Measurements from ENCODE around the gene TTYH2. TPM values are rescaled to one million over a fixed set of nuclear protein-coding genes. Genes with fewer than 3 reads are reported as not detected.
"Not testable (repeated sequence)": the region's sequence is repeated elsewhere in the genome, so short reads cannot be mapped to it uniquely, and the experiment has no call there.

TTYH2 gene
- total RNA-seq, 1 donor from 2014 or later, result 6.8 TPM

GRCh38 chr17:74183411-74183810, 30.0 kb upstream of the TTYH2 start:
- H3K27me3 Mint-ChIP-seq (ENCODE audit: insufficient read depth), result peaks cover 3% of the 10 kb centered on the region
- no peaks in the 10 kb centered on the region for H3K4me1 Mint-ChIP-seq (ENCODE audit: low read depth)
- H3K27ac Mint-ChIP-seq, result no peak overlapping the region
- no peaks in the 10 kb centered on the region for H3K36me3 Mint-ChIP-seq (ENCODE audit: low read depth)
- no peak overlapping the region for H3K4me3 Mint-ChIP-seq
- H3K9me3 Mint-ChIP-seq, result no peaks in the 10 kb centered on the region
- no peak for DNase-seq (ENCODE audit: low spot score)
- intact Hi-C loops (cut with micrococcal nuclease), result no loop called here

GRCh38 chr17:74185571-74186185, 27.7 kb upstream of the TTYH2 start:
- no peaks in the 10 kb centered on the region for H3K4me1 Mint-ChIP-seq (ENCODE audit: low read depth)
- intact Hi-C loops (cut with micrococcal nuclease), result no loop called here
- no peak for DNase-seq (ENCODE audit: low spot score)
- no peaks in the 10 kb centered on the region for H3K36me3 Mint-ChIP-seq (ENCODE audit: low read depth)
- no peaks in the 10 kb centered on the region for H3K9me3 Mint-ChIP-seq
- peaks cover 11% of the 10 kb centered on the region for H3K27me3 Mint-ChIP-seq (ENCODE audit: insufficient read depth)
- H3K27ac Mint-ChIP-seq, result no peak overlapping the region
- no peak overlapping the region for H3K4me3 Mint-ChIP-seq

GRCh38 chr17:74186498-74186897, 26.9 kb upstream of the TTYH2 start:
- no peak overlapping the region for H3K27ac Mint-ChIP-seq
- H3K4me1 Mint-ChIP-seq (ENCODE audit: low read depth), result no peaks in the 10 kb centered on the region
- H3K36me3 Mint-ChIP-seq (ENCODE audit: low read depth), result no peaks in the 10 kb centered on the region
- no peak for DNase-seq (ENCODE audit: low spot score)
- intact Hi-C loops (cut with micrococcal nuclease), result no loop called here
- H3K27me3 Mint-ChIP-seq (ENCODE audit: insufficient read depth), result peaks cover 11% of the 10 kb centered on the region
- H3K4me3 Mint-ChIP-seq, result no peak overlapping the region
- no peaks in the 10 kb centered on the region for H3K9me3 Mint-ChIP-seq

GRCh38 chr17:74187761-74188160, 25.6 kb upstream of the TTYH2 start:
- Mint-ChIP-seq H3K9me3 (no peaks in the 10 kb centered on the region), H3K27ac (no peak overlapping the region), H3K4me3 (no peak overlapping the region), H3K4me1 (ENCODE audit: low read depth) (no peaks in the 10 kb centered on the region), H3K36me3 (ENCODE audit: low read depth) (no peaks in the 10 kb centered on the region), H3K27me3 (ENCODE audit: insufficient read depth) (peaks cover 12% of the 10 kb centered on the region)
- intact Hi-C loops (cut with micrococcal nuclease), result no loop called here
- no peak for DNase-seq (ENCODE audit: low spot score)

GRCh38 chr17:74188687-74189086, 24.7 kb upstream of the TTYH2 start:
- H3K36me3 Mint-ChIP-seq (ENCODE audit: low read depth); H3K27ac Mint-ChIP-seq; H3K9me3 Mint-ChIP-seq; DNase-seq (ENCODE audit: low spot score); intact Hi-C loops (cut with micrococcal nuclease); H3K4me3 Mint-ChIP-seq; H3K4me1 Mint-ChIP-seq (ENCODE audit: low read depth): not testable (repeated sequence)
- peaks cover 12% of the 10 kb centered on the region for H3K27me3 Mint-ChIP-seq (ENCODE audit: insufficient read depth)

- H3K27me3 Mint-ChIP-seq (ENCODE audit: insufficient read depth), result peaks cover 18% of the 10 kb centered on the region
- H3K4me1 Mint-ChIP-seq (ENCODE audit: low read depth), result no peaks in the 10 kb centered on the region
- intact Hi-C loops (cut with micrococcal nuclease), result no loop called here
- no peaks in the 10 kb centered on the region for H3K9me3 Mint-ChIP-seq
- no peak for DNase-seq (ENCODE audit: low spot score)
- no peak overlapping the region for H3K27ac Mint-ChIP-seq
- no peak overlapping the region for H3K4me3 Mint-ChIP-seq
- no peaks in the 10 kb centered on the region for H3K36me3 Mint-ChIP-seq (ENCODE audit: low read depth)
These were observed 23.2 kb upstream of the TTYH2 start for GRCh38 chr17:74190154-74190553.

- Mint-ChIP-seq H3K36me3 (ENCODE audit: low read depth) (no peaks in the 10 kb centered on the region), H3K27ac (no peak overlapping the region), H3K4me3 (no peak overlapping the region), H3K4me1 (ENCODE audit: low read depth) (no peaks in the 10 kb centered on the region), H3K27me3 (ENCODE audit: insufficient read depth) (peaks cover 20% of the 10 kb centered on the region), H3K9me3 (no peaks in the 10 kb centered on the region)
- intact Hi-C loops (cut with micrococcal nuclease), result no loop called here
- DNase-seq (ENCODE audit: low spot score), result no peak
These were observed 22.5 kb upstream of the TTYH2 start for GRCh38 chr17:74190807-74191406.

- no peaks in the 10 kb centered on the region for H3K9me3 Mint-ChIP-seq
- DNase-seq (ENCODE audit: low spot score), result no peak
- H3K27me3 Mint-ChIP-seq (ENCODE audit: insufficient read depth), result peaks cover 24% of the 10 kb centered on the region
- H3K4me1 Mint-ChIP-seq (ENCODE audit: low read depth), result no peaks in the 10 kb centered on the region
- H3K4me3 Mint-ChIP-seq, result no peak overlapping the region
- H3K27ac Mint-ChIP-seq, result no peak overlapping the region
- H3K36me3 Mint-ChIP-seq (ENCODE audit: low read depth), result no peaks in the 10 kb centered on the region
- intact Hi-C loops (cut with micrococcal nuclease), result no loop called here
These were observed 20.2 kb upstream of the TTYH2 start for GRCh38 chr17:74192950-74193781.

- Mint-ChIP-seq H3K27ac (no peak overlapping the region), H3K36me3 (ENCODE audit: low read depth) (no peaks in the 10 kb centered on the region), H3K4me1 (ENCODE audit: low read depth) (peaks cover 3% of the 10 kb centered on the region), H3K4me3 (no peak overlapping the region), H3K27me3 (ENCODE audit: insufficient read depth) (peaks cover 16% of the 10 kb centered on the region), H3K9me3 (no peaks in the 10 kb centered on the region)
- intact Hi-C loops (cut with micrococcal nuclease), result no loop called here
- DNase-seq (ENCODE audit: low spot score), result no peak
These were observed 18.7 kb upstream of the TTYH2 start for GRCh38 chr17:74194682-74195081.

- no peak overlapping the region for H3K4me3 Mint-ChIP-seq
- no peaks in the 10 kb centered on the region for H3K36me3 Mint-ChIP-seq (ENCODE audit: low read depth)
- peaks cover 26% of the 10 kb centered on the region for H3K27me3 Mint-ChIP-seq (ENCODE audit: insufficient read depth)
- H3K27ac Mint-ChIP-seq, result no peak overlapping the region
- intact Hi-C loops (cut with micrococcal nuclease), result no loop called here
- DNase-seq (ENCODE audit: low spot score), result no peak
- H3K4me1 Mint-ChIP-seq (ENCODE audit: low read depth), result peaks cover 6% of the 10 kb centered on the region
- H3K9me3 Mint-ChIP-seq, result no peaks in the 10 kb centered on the region
These were observed 16.6 kb upstream of the TTYH2 start for GRCh38 chr17:74196541-74197317.

GRCh38 chr17:74197801-74198200, 15.6 kb upstream of the TTYH2 start:
- Mint-ChIP-seq H3K4me1 (ENCODE audit: low read depth) (peaks cover 6% of the 10 kb centered on the region), H3K27me3 (ENCODE audit: insufficient read depth) (peaks cover 33% of the 10 kb centered on the region), H3K9me3 (no peaks in the 10 kb centered on the region), H3K27ac (no peak overlapping the region), H3K4me3 (no peak overlapping the region), H3K36me3 (ENCODE audit: low read depth) (no peaks in the 10 kb centered on the region)
- intact Hi-C loops (cut with micrococcal nuclease), result no loop called here
- DNase-seq (ENCODE audit: low spot score), result no peak

GRCh38 chr17:74198694-74199093, 14.7 kb upstream of the TTYH2 start:
- Mint-ChIP-seq H3K27me3 (ENCODE audit: insufficient read depth) (peaks cover 36% of the 10 kb centered on the region), H3K36me3 (ENCODE audit: low read depth) (peaks cover 3% of the 10 kb centered on the region), H3K4me1 (ENCODE audit: low read depth) (peaks cover 14% of the 10 kb centered on the region), H3K27ac (no peak overlapping the region), H3K4me3 (no peak overlapping the region), H3K9me3 (no peaks in the 10 kb centered on the region)
- intact Hi-C loops (cut with micrococcal nuclease), result no loop called here
- DNase-seq (ENCODE audit: low spot score), result no peak
